Retina (tissue), 1 donor: Measurements from ENCODE around the gene AGPAT3.
A peak's percentile ranks its signal among the peaks of the same experiment; 100 is the strongest.
"Not testable (repeated sequence)": the region's sequence is repeated elsewhere in the genome, so short reads cannot be mapped to it uniquely, and the experiment has no call there.

Experiments
- DNase-seq: peaks from one replicate; pipeline ENCODE4 v3.0.0-alpha.2; 2016

The AGPAT3 gene

DNA sequence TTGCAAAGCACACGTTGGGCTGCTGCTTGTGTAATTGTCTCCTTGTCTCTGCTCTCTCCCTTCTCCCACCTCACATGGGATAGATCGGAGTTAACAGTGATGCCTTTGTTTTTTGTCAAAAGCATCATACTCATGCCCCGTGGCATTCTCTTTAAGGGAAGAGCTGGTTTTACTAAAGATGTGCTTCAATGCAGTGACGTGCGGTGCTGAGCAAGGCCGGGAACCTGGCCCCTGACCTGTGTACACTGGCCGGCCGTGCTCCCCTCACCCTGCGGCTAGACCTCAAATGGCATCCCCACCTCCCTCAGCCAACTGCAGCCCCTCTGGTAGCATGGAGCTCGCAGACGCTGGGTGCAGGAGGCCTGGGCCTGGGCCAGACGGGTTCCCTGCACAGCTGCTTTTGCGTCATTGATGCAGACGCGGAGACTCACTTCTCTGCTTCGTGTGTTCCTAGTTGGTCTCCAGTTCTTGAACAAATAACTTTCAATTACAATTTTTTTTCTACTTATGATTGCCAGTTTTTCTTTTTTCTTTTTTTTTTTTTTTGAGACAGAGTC is 19.9 kb downstream of the AGPAT3 start:
- peak; percentile 27 for DNase-seq

DNA sequence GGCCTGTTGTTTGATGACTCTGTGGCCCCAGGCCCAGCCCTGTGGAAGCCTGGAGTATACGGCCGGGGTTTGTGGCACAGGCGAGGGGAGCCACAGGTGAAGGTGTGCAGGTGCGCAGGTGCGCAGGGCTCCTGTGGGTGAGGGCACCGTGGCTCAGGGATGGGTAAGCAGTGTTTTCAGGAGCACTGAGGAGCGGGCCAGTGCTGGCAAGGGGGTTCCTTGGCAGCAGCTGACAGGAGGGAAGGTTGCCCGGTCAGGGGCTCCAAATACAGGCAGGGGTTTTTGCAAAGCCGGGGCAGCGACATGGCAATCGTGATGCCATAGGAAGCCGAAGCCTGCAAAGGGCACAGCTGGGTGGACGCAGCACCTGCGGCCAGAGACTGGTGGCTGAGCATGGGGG is 20.7 kb downstream of the AGPAT3 start:
- DNase-seq = no peak

DNA sequence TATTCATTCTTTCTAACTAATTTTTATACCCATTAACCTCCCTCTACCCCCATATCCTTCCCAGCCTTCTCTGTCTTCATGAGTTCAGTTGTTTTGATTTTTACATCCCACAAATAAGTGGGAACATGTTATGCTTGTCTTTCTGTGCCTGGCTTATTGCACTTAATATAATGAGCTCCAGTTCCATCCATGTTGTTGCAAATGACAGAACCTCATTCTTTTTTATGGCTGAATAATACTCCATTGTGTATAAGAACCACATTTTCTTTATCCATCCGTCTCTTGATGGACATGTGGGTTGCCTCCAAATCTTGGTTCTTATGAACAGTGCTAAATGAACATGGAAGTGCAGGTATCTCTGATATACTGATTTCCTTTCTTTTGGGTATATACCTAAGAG is 21.5 kb downstream of the AGPAT3 start:
- DNase-seq = no peak

DNA sequence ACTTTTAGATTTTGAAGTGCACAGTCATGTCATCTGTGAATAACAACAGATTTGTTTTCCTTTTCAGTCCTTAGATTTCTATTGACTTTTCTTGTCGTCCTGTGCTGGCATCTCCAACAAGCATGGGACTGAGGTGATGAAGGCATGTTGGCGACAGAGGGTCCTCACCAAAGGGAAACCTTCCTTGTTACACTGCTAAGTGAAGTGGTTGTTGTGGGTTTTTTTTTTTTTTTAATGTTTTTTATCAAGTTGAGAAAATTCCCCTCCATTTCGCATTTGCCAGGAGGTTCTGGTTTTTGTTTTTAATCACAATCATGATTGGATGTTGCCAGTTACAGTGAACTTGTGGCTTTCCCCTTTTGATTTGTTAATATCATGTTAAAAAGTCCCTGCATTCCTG is 24.0 kb downstream of the AGPAT3 start:
- DNase-seq = no peak

DNA sequence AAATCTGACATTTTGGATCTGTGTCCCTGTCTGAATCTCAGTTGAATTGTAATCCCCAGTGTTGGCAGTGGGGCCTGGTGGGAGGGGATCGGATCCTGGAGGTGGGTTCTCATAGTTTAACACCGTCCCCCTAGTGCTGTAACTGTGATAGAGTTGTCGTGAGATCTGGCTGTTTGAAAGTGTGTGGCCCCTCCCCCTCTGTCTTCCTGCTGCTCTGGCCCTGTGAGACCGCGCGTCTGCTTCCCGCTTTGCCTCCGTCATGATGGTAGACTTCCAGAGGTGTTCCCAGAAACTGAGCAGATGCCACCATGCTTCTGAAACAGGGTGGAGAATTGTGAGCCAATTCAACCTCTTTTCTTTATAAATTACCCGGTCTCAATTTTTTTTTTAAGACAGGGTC is 25.0 kb downstream of the AGPAT3 start:
- no peak for DNase-seq

DNA sequence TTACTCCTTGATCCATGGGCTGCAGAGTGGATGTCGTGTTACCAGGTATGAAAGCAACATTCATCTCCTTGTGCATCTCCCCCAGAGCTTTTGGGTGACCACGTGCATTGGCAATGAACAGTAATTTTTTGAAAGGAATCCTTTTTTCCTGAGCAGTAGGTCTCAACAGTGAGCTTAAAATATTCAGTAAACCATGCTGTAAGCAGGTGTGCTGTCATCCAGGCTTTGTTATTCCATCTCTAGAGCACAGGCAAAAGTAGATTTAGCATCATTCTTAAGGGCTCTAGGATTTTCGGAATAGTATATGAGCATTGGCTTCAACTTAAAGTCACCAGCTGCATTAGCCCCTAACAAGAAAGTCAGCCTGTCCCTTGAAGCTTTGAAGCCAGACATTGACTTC is 27.3 kb downstream of the AGPAT3 start:
- no peak for DNase-seq

DNA sequence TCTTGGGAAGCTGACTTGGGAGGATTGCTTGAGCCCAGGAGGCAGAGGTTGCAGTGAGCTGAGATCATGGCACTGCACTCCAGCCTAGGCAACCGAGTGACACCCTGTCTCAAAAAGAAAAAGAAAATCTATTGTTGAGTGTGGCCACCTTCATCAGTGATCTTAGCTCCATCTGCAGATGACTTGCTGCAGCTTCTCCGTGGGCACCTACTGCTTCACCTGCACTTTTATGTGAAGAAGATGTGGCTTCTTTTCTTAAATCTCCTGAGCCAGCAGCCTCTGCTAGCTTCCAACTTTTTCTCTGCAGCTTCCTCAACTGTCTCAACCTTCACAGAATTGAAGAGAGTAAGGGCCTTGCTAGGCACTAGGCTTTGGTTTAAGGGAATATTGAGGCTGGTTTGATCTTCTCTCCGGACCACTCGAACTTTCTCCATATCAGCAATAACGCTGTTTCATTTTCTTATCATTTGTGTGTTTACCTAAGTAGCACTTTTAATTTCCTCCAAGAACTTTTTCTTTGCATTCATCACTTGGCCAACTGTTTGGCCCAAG is 28.0 kb downstream of the AGPAT3 start:
- DNase-seq = no peak

DNA sequence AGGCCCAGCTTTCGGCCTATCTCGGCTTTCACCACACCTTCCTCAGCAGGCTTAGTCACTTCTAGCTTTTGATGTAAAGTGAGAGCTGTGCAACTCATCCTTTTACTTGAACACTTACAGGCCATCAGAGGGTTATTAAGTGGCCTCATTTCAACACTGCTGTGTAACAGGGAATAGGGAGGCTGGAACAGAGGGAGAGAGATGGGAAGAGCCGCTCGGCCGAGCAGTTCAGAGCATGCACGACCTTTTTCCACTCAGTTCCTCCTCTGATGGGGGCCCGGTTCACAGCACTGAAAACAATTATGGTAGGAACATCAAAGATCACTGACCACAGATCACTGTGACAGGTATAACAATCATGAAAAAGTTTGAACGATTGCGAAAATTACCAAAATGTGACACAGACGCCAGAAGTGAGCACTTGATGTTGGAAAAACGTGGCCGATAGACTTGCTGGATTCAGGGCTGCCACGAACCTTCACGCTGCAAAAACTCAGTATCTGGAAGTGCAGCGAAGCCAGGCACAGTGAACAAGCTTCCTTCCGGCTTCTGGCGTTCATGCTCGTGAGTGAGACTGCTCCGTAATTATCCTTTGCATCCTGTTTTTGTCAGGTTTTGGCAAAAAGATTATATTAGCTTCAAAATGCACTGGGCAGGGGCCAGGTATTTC is 28.6 kb downstream of the AGPAT3 start:
- DNase-seq = no peak

DNA sequence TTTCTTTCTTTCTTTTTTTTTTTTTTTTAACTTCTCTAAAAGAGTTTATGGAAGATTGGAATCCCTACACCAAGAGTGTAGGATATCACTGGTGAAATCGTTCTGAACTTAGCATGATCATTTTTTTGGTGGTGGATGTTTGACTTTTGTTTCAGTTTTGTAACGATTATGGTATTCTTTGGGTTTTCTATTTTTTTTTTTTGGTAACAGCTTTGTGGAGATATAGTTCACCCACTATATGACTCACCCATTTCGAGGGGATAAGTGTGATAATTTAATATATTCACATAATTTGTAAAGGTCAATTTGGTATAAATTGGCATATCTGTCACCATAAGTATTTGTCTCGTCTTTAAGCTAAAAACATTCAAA is 29.2 kb downstream of the AGPAT3 start:
- DNase-seq = no peak

DNA sequence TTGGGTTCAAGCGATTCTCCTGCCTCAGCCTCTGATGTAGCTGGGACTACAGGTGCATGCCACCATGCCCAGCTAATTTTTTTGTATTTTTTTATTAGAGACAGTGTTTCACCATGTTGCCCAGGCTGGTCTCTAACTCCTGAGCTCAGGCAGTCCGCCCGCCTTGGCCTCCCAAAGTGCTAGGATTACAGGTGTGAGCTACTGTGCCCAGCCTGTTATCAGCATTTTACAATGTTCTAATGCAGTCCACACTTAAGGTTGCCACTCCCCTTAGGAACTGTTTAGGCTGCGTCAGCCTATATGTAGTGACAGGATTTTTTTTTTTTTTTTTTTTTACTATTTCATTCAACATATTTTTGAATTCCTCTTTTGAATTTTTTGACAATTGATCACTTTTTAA is 30.2 kb downstream of the AGPAT3 start:
- DNase-seq = no peak

DNA sequence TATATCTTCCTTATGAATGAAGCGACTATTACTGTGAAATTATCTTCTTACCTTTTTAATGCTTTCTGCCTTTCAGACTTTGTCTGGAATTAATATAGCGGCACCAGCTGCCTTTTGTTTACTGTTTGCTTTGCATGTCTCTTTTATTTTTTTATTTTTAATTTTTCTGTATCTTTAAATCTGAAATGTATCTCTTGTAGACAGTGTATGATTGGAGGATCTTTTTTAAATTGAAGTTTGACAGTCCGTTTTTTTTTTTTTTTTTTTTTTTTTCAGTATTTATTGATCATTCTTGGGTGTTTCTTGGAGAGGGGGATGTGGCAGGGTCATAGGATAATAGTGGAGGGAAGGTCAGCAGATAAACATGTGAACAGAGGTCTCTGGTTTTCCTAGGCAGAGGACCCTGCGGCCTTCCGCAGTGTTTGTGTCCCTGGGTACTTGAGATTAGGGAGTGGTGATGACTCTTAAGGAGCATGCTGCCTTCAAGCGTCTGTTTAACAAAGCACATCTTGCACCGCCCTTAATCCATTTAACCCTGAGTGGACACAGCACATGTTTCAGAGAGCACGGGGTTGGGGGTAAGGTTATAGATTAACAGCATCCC is 31.8 kb downstream of the AGPAT3 start:
- DNase-seq = not testable (repeated sequence)

DNA sequence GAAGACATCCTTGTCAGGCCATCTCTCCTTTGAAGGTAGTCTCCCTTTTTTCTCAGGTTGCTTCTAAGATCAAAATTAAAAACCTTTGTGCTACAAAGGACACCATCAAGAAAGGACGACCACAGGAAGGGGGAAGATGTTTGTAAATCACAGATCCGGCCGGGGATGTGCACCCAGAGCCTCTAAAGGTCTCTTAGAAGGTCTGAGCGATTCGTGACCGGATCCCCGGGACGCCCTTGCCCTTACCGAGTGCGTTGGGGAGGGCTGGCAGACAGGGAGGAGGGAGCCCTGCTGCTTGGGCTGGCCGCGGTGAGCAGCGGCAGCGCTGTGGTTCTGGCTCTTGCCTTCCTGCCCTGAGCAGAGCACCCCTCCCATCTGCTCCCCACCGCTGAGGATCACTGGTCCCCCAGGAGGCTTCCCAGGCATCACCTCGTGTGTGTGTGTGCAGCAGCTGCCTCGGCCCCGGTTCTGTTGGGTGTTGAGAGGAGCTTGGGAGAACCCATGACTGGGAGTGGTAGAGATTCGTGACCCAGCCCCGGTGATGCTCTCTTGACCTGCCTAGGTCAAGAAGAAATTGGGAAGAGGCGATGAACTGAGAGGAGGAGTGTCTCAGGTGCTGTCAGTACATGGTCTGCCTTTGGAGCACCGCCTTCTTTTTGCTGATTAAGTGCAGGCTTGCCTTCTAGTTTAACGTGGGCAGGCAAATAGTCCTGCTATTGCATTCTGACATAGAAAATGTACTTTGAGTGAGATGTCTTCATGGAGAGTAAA is 34.5 kb downstream of the AGPAT3 start:
- DNase-seq = no peak

DNA sequence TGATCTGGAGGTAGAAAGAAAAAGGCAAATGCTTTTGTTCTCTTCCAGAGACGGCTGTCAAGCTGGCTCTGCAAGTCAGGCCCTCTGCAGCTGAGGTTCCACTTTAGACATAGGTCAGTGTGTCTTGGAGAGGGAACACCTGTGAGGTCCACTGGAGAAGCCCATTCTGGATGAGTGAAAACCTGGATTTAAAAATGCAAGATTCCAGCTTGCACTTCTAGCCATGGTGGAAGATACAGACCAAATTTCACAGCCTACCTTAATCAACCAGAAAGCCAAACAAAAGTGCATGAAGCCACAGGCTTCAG is 35.0 kb downstream of the AGPAT3 start:
- no peak for DNase-seq

DNA sequence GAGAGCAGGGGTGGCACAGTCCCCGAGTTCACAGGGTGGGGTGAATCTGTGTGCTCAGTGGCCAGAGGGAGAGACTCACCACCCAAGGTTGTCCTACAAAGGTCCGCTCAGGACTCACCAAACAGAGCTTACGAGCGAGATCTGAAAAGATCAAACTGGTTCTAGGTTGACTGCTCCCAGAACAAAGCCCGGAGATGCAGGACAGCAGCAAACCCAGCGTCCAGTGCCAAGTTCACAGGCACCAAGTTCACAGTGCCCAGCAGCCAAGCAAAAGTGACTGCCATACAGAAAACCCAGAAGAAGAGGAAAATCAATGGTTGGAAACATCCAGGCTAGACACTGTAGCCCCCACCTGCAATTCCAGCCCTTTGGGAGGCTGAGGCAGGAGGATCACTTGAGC is 35.7 kb downstream of the AGPAT3 start:
- DNase-seq = no peak

DNA sequence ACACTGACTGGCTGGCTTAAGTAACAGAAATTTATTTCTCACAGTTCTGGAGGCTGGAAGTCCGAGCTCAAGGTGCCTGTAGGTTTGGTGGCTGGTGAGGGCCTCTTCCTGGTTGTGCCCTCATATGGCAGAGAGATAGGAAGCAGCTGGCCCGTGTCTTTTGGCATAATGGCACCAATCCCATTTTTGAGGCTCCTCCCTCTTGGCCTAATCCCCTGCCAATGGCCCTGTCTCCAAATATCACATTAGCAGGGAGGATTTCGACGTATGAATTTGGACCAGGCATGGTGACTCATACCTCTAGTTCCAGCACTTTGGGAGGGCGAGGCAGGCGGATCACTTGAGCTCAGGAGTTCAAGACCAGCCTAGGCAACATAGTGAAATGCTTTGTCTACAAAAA is 37.4 kb downstream of the AGPAT3 start:
- DNase-seq = no peak

DNA sequence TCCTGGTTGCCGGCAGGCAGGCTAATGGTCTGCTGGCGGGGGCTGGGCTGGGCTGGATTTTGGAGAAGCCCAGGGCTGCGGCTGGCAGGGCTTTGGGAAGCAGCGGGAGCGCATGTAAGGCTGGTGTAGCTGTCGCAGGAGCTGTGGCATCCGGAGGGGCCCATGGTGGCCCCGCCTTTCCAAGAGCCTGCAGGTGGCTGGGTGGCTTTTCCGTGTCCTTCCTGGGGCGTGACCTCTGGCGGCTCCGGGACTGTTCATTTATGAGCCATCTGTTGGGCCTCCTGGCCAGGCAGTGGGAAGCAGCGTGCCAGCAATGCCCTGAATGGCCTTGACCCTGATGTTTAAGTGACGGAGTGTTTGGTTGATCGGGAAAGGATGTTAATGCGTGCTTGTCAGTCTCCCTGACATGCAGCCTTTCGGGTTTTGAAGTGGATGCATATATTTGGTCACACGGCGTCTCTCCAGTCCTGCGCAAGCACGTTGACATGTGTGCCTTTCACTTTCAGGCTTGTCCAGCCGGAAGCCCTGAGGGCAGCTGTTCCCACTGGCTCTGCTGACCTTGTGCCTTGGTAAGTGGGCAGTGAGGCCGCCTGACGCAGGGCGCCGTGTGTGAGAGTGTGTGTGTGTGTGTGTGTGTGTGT is 38.5 kb downstream of the AGPAT3 start:
- no peak for DNase-seq

DNA sequence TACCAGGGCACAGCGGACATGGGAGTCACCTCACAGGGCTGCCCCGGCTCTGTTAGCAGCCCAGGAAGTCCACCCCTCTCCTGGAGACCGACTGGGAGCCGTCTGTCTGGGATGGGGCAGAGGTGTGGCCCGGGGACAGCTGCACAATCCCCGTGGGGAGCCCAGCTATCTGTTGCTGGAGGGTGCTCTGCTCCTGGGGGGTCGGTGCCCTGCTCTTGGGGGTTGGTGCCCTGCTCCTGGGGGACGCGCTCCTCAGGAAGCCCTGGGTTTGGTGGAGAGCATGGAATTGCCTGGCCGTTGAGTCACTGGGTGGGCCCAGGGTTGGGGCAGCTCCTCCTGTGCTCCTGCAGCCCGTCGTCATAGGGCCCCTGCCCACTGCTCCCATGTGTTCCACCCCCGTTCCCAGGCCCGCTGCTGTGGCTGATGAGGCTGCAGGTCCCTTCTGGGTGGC is 39.3 kb downstream of the AGPAT3 start:
- no peak for DNase-seq

DNA sequence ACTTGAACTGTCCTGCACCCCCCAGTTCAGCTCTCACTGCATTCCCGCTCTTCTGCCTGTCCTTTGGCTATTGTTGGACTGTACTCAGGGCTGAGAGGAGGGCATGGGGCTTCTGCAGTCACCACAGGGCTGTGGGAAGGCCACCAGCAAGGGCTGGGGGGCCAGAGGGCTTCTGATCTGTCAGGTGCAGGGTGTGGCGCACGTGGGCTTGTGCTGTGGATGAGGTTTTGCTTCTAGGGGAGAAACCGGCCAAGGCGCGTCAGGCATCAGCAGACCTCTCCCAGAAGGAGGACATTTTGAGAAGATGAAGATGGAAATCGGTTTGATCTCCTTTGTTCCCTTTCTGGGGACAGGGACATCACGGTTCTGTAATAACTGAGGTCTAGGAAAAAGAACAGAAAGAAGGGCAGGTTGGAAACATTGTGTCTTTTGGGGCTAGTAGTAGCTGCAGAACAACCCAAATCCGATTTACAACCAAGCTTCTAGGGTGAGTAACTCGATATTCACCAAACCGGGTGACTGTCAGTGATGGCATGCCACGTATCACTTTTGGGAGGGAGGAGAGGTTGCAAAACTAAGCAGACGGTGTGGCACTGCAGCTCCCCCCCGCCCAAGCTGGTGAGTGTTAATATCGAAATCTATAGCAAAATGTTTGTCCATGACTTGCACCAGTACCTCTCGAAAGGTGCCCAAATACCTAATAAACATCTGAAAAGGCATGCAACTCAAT is 40.9 kb downstream of the AGPAT3 start:
- no peak for DNase-seq

DNA sequence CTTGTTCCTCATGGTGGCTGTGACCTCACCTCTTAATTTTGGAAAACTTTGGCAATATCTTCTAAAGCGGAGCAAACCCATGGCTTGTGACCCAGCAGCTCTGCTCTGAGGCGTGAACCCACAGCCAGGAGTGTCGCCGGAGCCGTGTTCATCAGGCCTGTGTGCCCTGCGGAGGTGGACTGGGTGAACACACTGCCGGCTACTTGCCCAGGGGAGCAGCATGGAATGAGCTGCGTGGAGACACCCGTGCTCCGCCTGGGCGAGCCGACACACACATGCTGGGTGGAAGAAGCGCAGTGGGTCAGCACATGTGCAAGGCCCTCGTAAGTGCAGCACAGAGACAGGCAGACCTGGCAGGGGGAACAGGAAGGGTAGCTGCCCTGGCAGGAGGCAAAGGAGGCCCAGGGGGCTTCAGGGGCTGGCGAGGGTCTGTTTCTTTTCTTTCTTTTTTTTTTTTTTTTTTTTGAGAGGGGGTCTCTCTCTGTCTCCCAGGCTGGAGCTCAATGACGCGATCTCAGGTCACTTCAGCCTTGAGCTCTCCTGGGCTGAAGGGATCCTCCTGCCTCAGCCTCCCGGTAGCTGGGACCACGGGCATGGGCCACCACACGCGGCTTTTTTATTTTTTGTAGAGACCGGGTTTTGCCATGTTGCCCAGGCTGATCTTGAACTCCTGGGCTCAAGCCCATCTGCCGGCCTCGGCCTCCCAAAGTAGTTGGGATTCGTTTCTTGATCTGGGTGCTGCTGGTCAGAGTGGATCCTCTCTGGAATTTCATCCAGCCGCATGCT is 41.8 kb downstream of the AGPAT3 start:
- DNase-seq = no peak

DNA sequence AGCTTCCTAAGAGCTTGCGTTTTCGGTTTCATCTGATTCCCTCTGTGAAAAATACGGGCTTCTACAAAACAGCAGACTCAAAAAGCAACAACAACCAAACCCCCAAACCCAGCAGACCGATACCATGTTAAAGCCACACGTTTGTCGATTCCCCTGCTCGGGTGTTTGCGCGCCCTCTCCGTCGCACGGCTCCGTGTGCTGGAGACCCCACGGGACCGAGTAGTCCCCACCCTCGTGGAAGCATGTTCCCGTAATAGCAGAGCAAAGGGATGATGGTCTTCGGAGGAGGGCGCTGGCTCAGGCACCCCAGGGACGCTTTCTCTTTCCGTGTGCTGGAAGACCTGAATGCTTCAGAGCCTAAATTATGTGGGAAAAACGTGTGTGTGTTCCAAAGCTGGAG is 42.7 kb downstream of the AGPAT3 start:
- DNase-seq = no peak

DNA sequence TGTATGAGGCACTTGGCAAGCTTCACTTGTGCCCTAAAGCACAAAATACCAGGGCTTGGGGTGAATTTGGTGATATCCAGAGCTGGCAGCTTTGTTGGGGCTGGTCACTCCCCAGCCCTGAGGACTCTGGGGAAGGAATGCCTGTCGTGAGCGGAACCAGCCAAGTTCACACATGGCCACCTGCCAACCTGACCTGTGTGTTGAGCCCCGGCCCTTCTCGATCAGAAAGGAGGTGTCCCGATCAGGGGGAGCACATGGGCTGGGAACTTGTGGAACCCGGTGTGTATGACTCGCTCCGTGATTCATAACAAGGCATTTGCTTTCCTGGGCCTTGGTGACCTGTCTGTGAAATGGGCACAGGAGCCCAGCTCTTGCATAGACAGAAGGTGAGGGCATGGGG is 43.1 kb downstream of the AGPAT3 start:
- DNase-seq = no peak
